Endothelial cell (in vitro differentiated cells): ENCODE results near the gene TNFAIP8. TPM values are rescaled to one million over a fixed set of nuclear protein-coding genes. Genes with fewer than 3 reads are reported as not detected.

Source experiments
- DNase-seq: peaks from one replicate; pipeline ENCODE4 v3.0.0; 2021; ENCODE audit warnings: low spot score
- H3K27ac Mint-ChIP-seq: one replicate; pipeline ENCODE4 v1.8.0; 2021; ENCODE audit warnings: mixed read lengths, inconsistent platforms; ENCODE audit not compliant: unreplicated experiment
- H3K27me3 Mint-ChIP-seq: one replicate; pipeline ENCODE4 v1.8.0; 2021; ENCODE audit warnings: mild to moderate bottlenecking, moderate library complexity, mixed read lengths, inconsistent platforms; ENCODE audit not compliant: unreplicated experiment
- H3K36me3 Mint-ChIP-seq: one replicate; pipeline ENCODE4 v1.8.0; 2021; ENCODE audit warnings: mild to moderate bottlenecking, low read depth, mixed read lengths, inconsistent platforms; ENCODE audit not compliant: unreplicated experiment
- H3K4me1 Mint-ChIP-seq: one replicate; pipeline ENCODE4 v1.8.0; 2021; ENCODE audit warnings: mild to moderate bottlenecking, mixed read lengths, inconsistent platforms; ENCODE audit not compliant: unreplicated experiment
- H3K4me3 Mint-ChIP-seq: one replicate; pipeline ENCODE4 v1.8.0; 2021; ENCODE audit warnings: mild to moderate bottlenecking, mixed read lengths, inconsistent platforms; ENCODE audit not compliant: unreplicated experiment
- H3K9me3 Mint-ChIP-seq: one replicate; pipeline ENCODE4 v1.8.0; 2021; ENCODE audit warnings: mixed read lengths, inconsistent platforms; ENCODE audit not compliant: unreplicated experiment
- CTCF ChIP-seq: fragments of 200-600 bp; sonication (generic); IDR thresholded peaks from one replicate; pipeline ENCODE4 v1.5.0; 2021; ENCODE audit warnings: antibody characterized with exemption; ENCODE audit not compliant: unreplicated experiment
- total RNA-seq: library from RNA; stranded (reverse); fragmentation: NEBNext Ultra II Directional; extraction: Animal tissue kit (Norgen Biotek cat#: 25700); gene quantifications from one replicate; pipeline ENCODE4 v1.2.1, GENCODE V29; 2021; ENCODE audit not compliant: unreplicated experiment

The TNFAIP8 gene
- total RNA-seq, 1 donor from 2014 or later, result 7.9 TPM

GRCh38 chr5:119389288-119390030 is 33.6 kb downstream of the TNFAIP8 start:
- H3K4me1 Mint-ChIP-seq, result peaks cover 17% of the 10 kb centered on the region

GRCh38 chr5:119390404-119390803 is 34.6 kb downstream of the TNFAIP8 start:
- Mint-ChIP-seq H3K27me3 (no peaks in the 10 kb centered on the region), H3K9me3 (no peaks in the 10 kb centered on the region), H3K4me3 (no peak overlapping the region), H3K27ac (no peak overlapping the region), H3K4me1 (peaks cover 17% of the 10 kb centered on the region), H3K36me3 (no peaks in the 10 kb centered on the region)
- no peak for DNase-seq
- no peak for TF ChIP-seq CTCF

More at GRCh38 chr5:119389288-119390030, 33.6 kb downstream of the TNFAIP8 start:
- H3K36me3 Mint-ChIP-seq, result no peaks in the 10 kb centered on the region
- no peak for TF ChIP-seq CTCF
- H3K4me3 Mint-ChIP-seq, result no peak overlapping the region
- no peak for DNase-seq
- H3K27ac Mint-ChIP-seq, result no peak overlapping the region
- H3K9me3 Mint-ChIP-seq, result no peaks in the 10 kb centered on the region
- H3K27me3 Mint-ChIP-seq, result no peaks in the 10 kb centered on the region

- peaks cover 2% of the 10 kb centered on the region for H3K27me3 Mint-ChIP-seq
- peaks cover 7% of the 10 kb centered on the region for H3K4me1 Mint-ChIP-seq
- H3K9me3 Mint-ChIP-seq, result no peaks in the 10 kb centered on the region
- no peaks in the 10 kb centered on the region for H3K36me3 Mint-ChIP-seq
- DNase-seq, result no peak
- no peak for TF ChIP-seq CTCF
- no peak overlapping the region for H3K27ac Mint-ChIP-seq
- no peak overlapping the region for H3K4me3 Mint-ChIP-seq
Measured at GRCh38 chr5:119393201-119393691, 37.4 kb downstream of the TNFAIP8 start.

GRCh38 chr5:119393746-119394145 is 37.9 kb downstream of the TNFAIP8 start:
- no peak for DNase-seq
- Mint-ChIP-seq H3K4me1 (peaks cover 7% of the 10 kb centered on the region), H3K9me3 (no peaks in the 10 kb centered on the region), H3K27ac (no peak overlapping the region), H3K4me3 (no peak overlapping the region), H3K36me3 (no peaks in the 10 kb centered on the region), H3K27me3 (peaks cover 2% of the 10 kb centered on the region)
- TF ChIP-seq CTCF, result no peak

- Mint-ChIP-seq H3K4me1 (no peaks in the 10 kb centered on the region), H3K27ac (no peak overlapping the region)
Measured at GRCh38 chr5:119395080-119395836, 39.4 kb downstream of the TNFAIP8 start.

More at GRCh38 chr5:119395080-119395836, 39.4 kb downstream of the TNFAIP8 start:
- TF ChIP-seq CTCF, result no peak
- Mint-ChIP-seq H3K27me3 (peaks cover 2% of the 10 kb centered on the region), H3K4me3 (no peak overlapping the region), H3K36me3 (no peaks in the 10 kb centered on the region), H3K9me3 (no peaks in the 10 kb centered on the region)
- no peak for DNase-seq
